CD14-positive monocyte (primary cell): ENCODE measurements around the gene PIH1D2. TPM values are rescaled to one million over a fixed set of nuclear protein-coding genes. Genes with fewer than 3 reads are reported as not detected.

ENCODE experiments used
- DNase-seq, 3 donors: peaks; one replicate each; pipeline ENCODE4 v3.0.0-alpha.2; 2011 to 2022
- H2AFZ ChIP-seq: 2 replicates; pipeline ENCODE4 v1.6.0; 2012; ENCODE audit warnings: mild to moderate bottlenecking, low read depth, low read length, inconsistent platforms; ENCODE audit not compliant: insufficient read depth, poor library complexity, severe bottlenecking
- H3K27ac ChIP-seq, 2 donors: 1 replicate in 1 of 2; 2 replicates in 1 of 2; pipeline ENCODE4 v1.5.1; 2012 to 2013; ENCODE audit warnings: low read length in 2 of 2, control low read depth in 1 of 2, inconsistent platforms in 1 of 2, low read depth in 1 of 2, mild to moderate bottlenecking in 1 of 2
- H3K27me3 ChIP-seq, 2 donors: one replicate each; pipeline versions ENCODE4 v1.6.0 to v1.6.1; 2011 to 2013; ENCODE audit warnings: low read length in 2 of 2; ENCODE audit not compliant: control insufficient read depth in 2 of 2, insufficient read depth in 2 of 2
- H3K36me3 ChIP-seq, 2 donors: replicated peaks in 1 of 2; 1 replicate in 1 of 2; 2 replicates in 1 of 2; pipeline versions ENCODE4 v1.5.1 to v1.6.1; 2012 to 2013; ENCODE audit warnings: low read length in 2 of 2, control low read depth in 1 of 2, inconsistent platforms in 1 of 2, mild to moderate bottlenecking in 1 of 2; ENCODE audit not compliant: insufficient read depth in 2 of 2, control insufficient read depth in 1 of 2
- H3K4me1 ChIP-seq, 2 donors: 1 replicate in 1 of 2; 2 replicates in 1 of 2; pipeline versions ENCODE4 v1.5.1 to v1.6.1; 2012 to 2013; ENCODE audit warnings: low read length in 2 of 2, control low read depth in 1 of 2, inconsistent platforms in 1 of 2, mild to moderate bottlenecking in 1 of 2, moderate library complexity in 1 of 2; ENCODE audit not compliant: insufficient read depth in 2 of 2, control insufficient read depth in 1 of 2
- H3K4me2 ChIP-seq: replicated peaks from 2 replicates; pipeline ENCODE3; 2012; ENCODE audit warnings: low read length, moderate library complexity, mild to moderate bottlenecking; ENCODE audit not compliant: poor library complexity, severe bottlenecking; ENCODE audit errors: extremely low read depth
- H3K4me3 ChIP-seq, 3 experiments: fragments of 200-600 bp in 1 of 3; sonication (generic) in 1 of 3; replicated peaks in 1 of 3; 1 replicate in 2 of 3; 2 replicates in 1 of 3; pipeline ENCODE4 v1.5.1; 2011 to 2013; ENCODE audit warnings: low read length in 3 of 3, mild to moderate bottlenecking in 3 of 3, control low read depth in 2 of 3, low read depth in 2 of 3, inconsistent platforms in 1 of 3, moderate library complexity in 1 of 3
- H3K79me2 ChIP-seq: 2 replicates; pipeline ENCODE4 v1.6.0; 2012; ENCODE audit warnings: mild to moderate bottlenecking, control low read depth, inconsistent platforms, low read length, moderate library complexity; ENCODE audit not compliant: insufficient read depth
- H3K9ac ChIP-seq: 2 replicates; pipeline ENCODE4 v1.6.0; 2017; ENCODE audit warnings: low read length, mild to moderate bottlenecking; ENCODE audit not compliant: insufficient read depth, poor library complexity, severe bottlenecking
- H3K9me3 ChIP-seq, 2 donors: replicated peaks in 1 of 2; 1 replicate in 1 of 2; 2 replicates in 1 of 2; pipeline versions ENCODE4 v1.5.1 to v1.6.1; 2012 to 2013; ENCODE audit warnings: low read length in 2 of 2, control low read depth in 1 of 2; ENCODE audit not compliant: control insufficient read depth in 1 of 2, insufficient read depth in 1 of 2
- H4K20me1 ChIP-seq: 2 replicates; pipeline ENCODE4 v1.6.0; 2012; ENCODE audit warnings: mild to moderate bottlenecking, low read length, control low read depth, moderate library complexity; ENCODE audit not compliant: insufficient read depth
- H3K27ac Mint-ChIP-seq, 7 donors: one replicate each; pipeline ENCODE4 v1.8.0; 2020; ENCODE audit warnings: mild to moderate bottlenecking in 7 of 7, mixed read lengths in 7 of 7, moderate library complexity in 6 of 7, inconsistent platforms in 2 of 7
- H3K27me3 Mint-ChIP-seq, 3 donors: one replicate each; pipeline ENCODE4 v1.8.0; 2021 to 2022; ENCODE audit warnings: low read depth in 3 of 3, mild to moderate bottlenecking in 3 of 3, mixed read lengths in 3 of 3, moderate library complexity in 3 of 3, inconsistent platforms in 1 of 3
- H3K36me3 Mint-ChIP-seq, 2 donors: one replicate each; pipeline ENCODE4 v1.8.0; 2020; ENCODE audit warnings: mixed read lengths in 2 of 2, inconsistent platforms in 1 of 2, mild to moderate bottlenecking in 1 of 2
- H3K4me1 Mint-ChIP-seq: one replicate; pipeline ENCODE4 v1.8.0; 2020; ENCODE audit warnings: mild to moderate bottlenecking, mixed read lengths
- H3K4me3 Mint-ChIP-seq, 2 donors: one replicate each; pipeline ENCODE4 v1.8.0; 2020; ENCODE audit warnings: mild to moderate bottlenecking in 2 of 2, mixed read lengths in 2 of 2, moderate library complexity in 1 of 2
- H3K9me3 Mint-ChIP-seq, 7 donors: one replicate each; pipeline ENCODE4 v1.8.0; 2020 to 2022; ENCODE audit warnings: mixed read lengths in 7 of 7, mild to moderate bottlenecking in 6 of 7, moderate library complexity in 6 of 7, inconsistent platforms in 2 of 7
- CTCF ChIP-seq: fragments of 200-600 bp; IDR thresholded peaks from one replicate; pipeline ENCODE4 v1.8.0; 2022; ENCODE audit warnings: antibody characterized with exemption, mild to moderate bottlenecking
- WGBS: methylation state at CpG from one replicate; pipeline ENCODE4 v1.1.5; 2013; ENCODE audit warnings: missing lambda C conversion rate; ENCODE audit not compliant: insufficient coverage; 5-methylcytosine and 5-hydroxymethylcytosine counted together
- intact Hi-C, 2 donors: fragments of 100-400 bp; cut with micrococcal nuclease; formaldehyde crosslinking; loops; one replicate each; pipeline versions ENCODE4 v1.15.0 to v1.15.1; 2023
- polyA plus RNA-seq, 3 donors: library from polyadenylated mRNA; depleted of rRNA in 1 of 3; unstranded in 2 of 3; stranded (reverse) in 1 of 3; fragments of 300-500 nt in 2 of 3; fragments of >200 nt in 1 of 3; fragmentation: Illumina TruSeq in 2 of 3; gene quantifications; 1 replicate in 2 of 3; 2 replicates in 1 of 3; pipeline ENCODE4 v1.2.3, GENCODE V29; 2012 to 2021

The PIH1D2 gene
- polyA plus RNA-seq, 3 donors, result not detected

GRCh38 chr11:112115386-112115785 is 41.6 kb upstream of the PIH1D2 start:
- peaks cover 0 to 2% of the 10 kb centered on the region in 2 donors for H3K36me3 Mint-ChIP-seq
- intact Hi-C loops, result loop anchor here in 1 of 2 donors (10.0 kb wide), 1 partner anchor 169 kb away; no protein-coding TSS in a partner anchor
- Histone ChIP-seq H3K9ac (no peak overlapping the region), H3K36me3 (no peaks in the 10 kb centered on the region), H3K9me3 (no peaks in the 10 kb centered on the region), H3K4me2 (no peak overlapping the region), H3K27ac (no peak overlapping the region), H2AFZ (no peak overlapping the region), H3K79me2 (no peaks in the 10 kb centered on the region), H3K4me1 (peaks cover 22 to 26% of the 10 kb centered on the region in 2 donors), H3K27me3 (no peaks in the 10 kb centered on the region), H3K4me3 (no peak overlapping the region), H4K20me1 (no peaks in the 10 kb centered on the region)
- DNase-seq, result no peak
- H3K4me3 Mint-ChIP-seq, result no peak overlapping the region
- H3K4me1 Mint-ChIP-seq, result peaks cover 30% of the 10 kb centered on the region
- no peak overlapping the region for H3K27ac Mint-ChIP-seq
- TF ChIP-seq CTCF, result no peak
- peaks cover 0 to 2% (median 0%) of the 10 kb centered on the region in 3 donors for H3K27me3 Mint-ChIP-seq
- peaks cover 0 to 4% (median 0%) of the 10 kb centered on the region in 7 donors for H3K9me3 Mint-ChIP-seq
- WGBS, result 68% methylated on average over 3 of the region's 5 CpGs

- TF ChIP-seq CTCF, result no peak
- Mint-ChIP-seq H3K27ac (peak overlapping the region in 1 of 7 donors; percentile 21), H3K4me3 (no peak overlapping the region), H3K9me3 (peaks cover 0 to 4% (median 0%) of the 10 kb centered on the region in 7 donors), H3K36me3 (peaks cover 3 to 4% of the 10 kb centered on the region in 2 donors), H3K4me1 (peaks cover 21% of the 10 kb centered on the region), H3K27me3 (peaks cover 0 to 2% (median 0%) of the 10 kb centered on the region in 3 donors)
- intact Hi-C loops, result loop anchor here (5.0 to 10.0 kb wide), 2 partner anchors 63 to 170 kb away; partner anchors contain the start of gene BCO2 (in 2 of the 2)
- no peak for DNase-seq
- Histone ChIP-seq H4K20me1 (no peaks in the 10 kb centered on the region), H3K27ac (no peak overlapping the region), H3K4me1 (peaks cover 13 to 16% of the 10 kb centered on the region in 2 donors), H3K4me2 (no peak overlapping the region), H3K4me3 (no peak overlapping the region), H3K9me3 (no peaks in the 10 kb centered on the region), H3K36me3 (no peaks in the 10 kb centered on the region), H3K27me3 (no peaks in the 10 kb centered on the region), H3K79me2 (no peaks in the 10 kb centered on the region), H2AFZ (no peak overlapping the region), H3K9ac (no peak overlapping the region)
- WGBS, result 100% methylated on average over 1 of the region's 2 CpGs
These were observed 40.6 kb upstream of the PIH1D2 start for GRCh38 chr11:112114460-112114859.
